NCI-H460 (cell line): ENCODE data around the gene APBA2. TPM values are rescaled to one million over a fixed set of nuclear protein-coding genes. Genes with fewer than 3 reads are reported as not detected.

ENCODE experiments used
- DNase-seq: peaks from one replicate; pipeline ENCODE4 v3.0.0-alpha.2; 2016; ENCODE audit warnings: low read depth; ENCODE audit errors: extremely low read depth
- total RNA-seq: library from RNA; depleted of rRNA; stranded (reverse); fragments of >200 nt; shearing (Covaris generic); gene quantifications from 2 replicates; pipeline ENCODE4 v1.2.3, GENCODE V29; 2014

APBA2 gene
- total RNA-seq, 1 experiment from 2014 or later, result 20.5 TPM

DNA sequence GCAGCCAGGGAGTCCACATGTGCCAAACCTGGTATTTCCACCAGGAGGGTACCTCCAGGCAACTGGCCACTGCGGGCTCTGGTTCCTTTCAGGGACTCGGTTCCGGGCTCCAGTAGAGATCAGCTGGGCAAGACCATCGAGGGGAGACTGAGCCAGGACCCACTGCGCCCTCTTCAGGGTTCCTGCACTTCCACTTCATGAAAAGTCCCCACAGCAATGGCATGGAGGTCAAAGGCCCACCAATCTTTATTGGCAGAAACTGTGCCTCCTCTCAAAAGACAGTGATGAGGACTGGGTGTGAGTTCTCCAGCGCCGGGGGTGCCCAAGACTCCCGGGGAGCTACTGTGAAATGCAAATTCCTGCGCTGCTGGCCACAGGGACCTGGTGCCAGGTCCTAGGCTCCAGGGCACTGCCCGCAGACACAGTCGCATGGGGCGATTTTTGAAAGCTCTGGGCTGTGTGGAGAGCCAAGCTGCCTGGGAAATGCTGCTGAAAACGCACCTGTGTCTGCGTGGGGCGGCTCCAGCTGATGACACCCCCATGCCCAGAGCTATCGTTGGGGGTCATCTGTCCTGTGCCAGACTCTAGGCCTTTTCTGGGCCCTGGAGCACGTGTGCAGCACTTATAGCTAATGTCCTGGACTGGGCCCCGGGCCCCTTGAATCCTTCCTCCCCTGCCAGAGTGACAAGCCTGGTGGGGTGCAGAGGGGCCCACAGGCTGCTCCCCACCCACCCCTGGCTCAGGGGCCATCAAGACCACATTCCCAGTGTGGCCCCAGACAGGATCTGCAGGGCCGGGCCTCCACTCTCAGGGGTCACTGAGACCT, 239.8 kb downstream of the APBA2 start:
- DNase-seq, result no peak

DNA sequence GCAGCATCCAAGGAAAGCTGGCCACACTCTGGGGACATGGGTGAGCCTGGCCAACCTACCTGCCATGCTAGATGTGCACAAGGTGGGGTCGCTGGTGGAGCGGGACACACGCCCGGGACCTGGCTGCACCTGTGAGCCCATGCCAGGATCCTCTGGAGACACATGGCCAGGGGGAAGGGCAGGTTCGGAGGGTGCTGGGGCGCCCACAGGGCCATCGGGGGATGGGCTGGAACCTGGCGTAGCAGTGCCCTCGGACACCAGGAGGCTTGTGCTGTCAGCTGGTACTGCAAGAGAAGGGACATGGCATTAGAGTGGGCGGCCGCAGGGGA, 240.4 kb downstream of the APBA2 start:
- DNase-seq, result no peak

DNA sequence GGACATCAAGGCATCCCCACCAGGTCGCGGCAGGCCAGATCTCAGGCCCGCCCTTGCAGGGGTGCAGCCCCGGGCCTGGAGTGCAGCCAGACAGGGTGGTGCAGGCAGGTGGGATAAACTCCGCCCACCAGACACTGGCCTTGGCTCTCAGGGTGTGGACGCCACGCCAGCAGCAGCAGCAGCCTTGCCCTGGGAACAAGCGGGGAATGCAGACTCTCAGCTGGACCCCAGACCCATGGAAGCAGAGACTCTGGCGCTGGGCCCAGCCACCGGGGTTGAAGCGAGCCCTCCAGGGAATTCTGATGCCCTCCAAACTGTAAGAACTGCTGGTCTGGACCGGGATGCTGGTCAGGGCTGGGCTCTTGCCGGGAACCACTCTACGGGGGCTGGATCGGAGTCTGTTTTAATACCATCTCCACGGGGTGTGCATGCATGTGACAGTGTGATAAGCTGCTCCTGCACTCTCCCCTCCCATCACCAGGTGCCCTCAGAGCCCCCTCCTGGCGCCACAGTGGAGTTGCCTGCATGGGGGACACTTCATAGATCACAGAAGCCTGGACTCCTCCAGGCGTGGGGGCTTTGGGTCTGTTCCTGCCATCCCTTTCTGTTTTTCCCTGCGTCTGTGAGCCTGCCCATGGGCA, 241.2 kb downstream of the APBA2 start:
- no peak for DNase-seq

DNA sequence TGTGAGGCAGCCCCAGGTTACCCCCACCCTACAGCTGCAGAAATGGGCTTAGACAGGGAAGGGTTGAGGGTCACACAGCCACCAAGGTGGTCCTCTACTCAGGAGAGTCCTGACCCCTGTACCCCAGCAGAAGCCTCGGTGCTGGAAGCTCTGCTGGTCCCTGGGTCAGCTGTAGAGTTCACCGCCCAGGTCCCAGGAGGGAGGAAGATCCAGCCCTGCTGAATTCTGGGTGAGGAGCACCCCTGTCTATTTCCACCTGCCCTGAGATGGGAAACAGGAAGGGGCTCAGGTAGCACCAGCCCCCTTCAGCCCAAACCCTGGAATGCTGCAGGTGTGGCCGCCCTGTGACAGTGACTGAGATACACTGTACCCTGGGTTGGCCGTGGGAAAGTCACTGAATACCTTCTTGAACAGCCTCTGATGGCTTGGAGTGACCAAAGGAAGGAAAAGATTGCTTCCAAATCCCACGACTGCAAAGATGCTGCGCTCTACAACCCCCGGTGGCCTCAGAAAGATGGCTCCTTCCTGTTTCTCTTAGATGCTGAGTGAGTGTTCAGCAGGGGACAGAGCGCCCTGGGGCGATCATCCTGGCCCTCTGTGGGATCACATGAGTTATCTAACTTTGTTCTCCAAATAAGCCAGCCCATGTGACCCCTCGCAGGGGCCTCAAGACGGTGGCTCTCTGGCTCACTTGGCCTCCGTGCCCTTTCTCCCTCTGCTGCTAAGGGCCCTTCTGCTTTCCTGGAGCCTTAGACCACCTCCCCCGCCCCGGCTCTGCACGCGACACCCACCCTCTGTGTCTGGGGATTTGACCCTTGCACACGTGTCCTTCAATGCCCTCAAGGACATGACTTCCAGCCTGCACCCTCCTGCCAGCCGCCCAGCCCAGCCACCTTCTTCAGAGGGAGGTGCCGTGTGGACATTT, 242.0 kb downstream of the APBA2 start:
- no peak for DNase-seq

DNA sequence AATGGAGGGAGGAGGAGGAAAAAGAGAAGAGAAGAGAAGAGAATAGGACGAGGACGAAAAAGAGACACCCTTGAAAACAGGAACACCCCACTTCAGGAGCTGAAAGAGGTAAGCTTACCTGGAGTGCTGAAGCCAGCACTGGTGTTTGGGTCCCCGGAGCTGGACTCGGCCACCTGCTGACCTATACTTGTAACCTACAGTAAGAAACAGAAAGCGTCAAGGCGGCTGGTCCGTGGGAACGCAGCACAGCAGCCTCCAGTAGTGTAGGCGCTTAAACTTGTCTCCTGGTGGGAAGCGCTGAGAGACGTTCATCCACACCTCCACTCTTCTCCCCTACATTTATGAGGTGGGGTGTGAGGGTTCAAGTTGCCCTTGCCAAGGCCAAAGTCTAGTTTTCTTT, 242.9 kb downstream of the APBA2 start:
- DNase-seq, result no peak

DNA sequence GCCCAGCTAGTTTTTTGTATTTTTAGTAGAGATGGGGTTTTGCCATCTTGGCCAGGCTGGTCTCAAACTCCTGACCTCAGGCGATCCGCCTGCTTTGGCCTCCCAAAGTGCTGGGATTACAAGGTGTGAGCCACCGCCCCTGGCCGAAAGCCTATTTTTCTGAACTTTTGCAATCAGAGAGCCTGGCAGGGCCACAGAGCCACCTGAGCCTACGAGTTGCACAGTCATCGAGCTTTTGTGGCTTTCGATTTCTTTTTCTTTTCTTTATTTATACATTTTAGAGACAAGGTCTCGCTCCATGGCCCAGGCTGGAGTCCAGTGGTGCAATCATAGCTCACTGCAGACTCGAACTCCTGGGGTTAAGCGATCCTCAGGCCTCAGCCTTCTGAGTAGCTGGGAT, 243.4 kb downstream of the APBA2 start:
- no peak for DNase-seq

DNA sequence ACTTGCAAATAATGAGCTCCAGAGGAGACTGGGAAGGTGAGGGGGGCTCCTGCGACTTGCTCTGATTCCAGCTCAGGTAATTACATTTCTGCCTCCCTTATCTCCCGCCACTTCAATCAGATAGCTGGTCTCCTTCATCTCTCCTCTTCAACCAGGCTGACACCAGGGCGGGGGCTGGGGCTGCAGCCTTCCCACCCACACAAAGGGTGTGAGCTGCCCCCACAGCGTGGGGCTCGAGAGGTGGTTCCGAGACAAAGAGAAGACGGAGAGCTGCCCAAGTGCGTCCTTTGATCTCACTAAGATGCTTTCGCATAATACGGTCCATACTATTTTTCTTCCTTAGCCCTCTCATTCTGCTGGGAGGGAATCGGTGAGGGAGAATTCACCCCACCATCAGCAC, 244.2 kb downstream of the APBA2 start:
- DNase-seq, result no peak

DNA sequence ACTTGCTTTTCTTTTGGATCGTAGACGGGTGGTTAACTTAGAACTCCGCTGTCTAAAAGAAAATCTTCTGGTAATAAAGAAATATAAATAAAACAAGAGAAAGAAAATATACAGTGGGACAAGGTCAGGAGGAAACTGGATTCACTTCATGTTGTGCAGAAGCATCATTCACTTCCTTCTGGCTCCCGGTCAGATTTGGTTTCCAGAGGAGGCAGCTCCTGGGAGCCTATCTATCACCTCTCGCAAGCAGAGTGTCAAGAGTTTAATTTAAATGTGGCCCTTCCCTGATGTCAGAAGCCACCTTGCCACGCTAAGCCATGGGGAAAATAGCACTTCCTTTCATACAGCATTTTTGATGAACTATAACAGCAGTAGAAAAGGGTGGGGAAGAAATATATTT, 244.7 kb downstream of the APBA2 start:
- DNase-seq, result no peak

DNA sequence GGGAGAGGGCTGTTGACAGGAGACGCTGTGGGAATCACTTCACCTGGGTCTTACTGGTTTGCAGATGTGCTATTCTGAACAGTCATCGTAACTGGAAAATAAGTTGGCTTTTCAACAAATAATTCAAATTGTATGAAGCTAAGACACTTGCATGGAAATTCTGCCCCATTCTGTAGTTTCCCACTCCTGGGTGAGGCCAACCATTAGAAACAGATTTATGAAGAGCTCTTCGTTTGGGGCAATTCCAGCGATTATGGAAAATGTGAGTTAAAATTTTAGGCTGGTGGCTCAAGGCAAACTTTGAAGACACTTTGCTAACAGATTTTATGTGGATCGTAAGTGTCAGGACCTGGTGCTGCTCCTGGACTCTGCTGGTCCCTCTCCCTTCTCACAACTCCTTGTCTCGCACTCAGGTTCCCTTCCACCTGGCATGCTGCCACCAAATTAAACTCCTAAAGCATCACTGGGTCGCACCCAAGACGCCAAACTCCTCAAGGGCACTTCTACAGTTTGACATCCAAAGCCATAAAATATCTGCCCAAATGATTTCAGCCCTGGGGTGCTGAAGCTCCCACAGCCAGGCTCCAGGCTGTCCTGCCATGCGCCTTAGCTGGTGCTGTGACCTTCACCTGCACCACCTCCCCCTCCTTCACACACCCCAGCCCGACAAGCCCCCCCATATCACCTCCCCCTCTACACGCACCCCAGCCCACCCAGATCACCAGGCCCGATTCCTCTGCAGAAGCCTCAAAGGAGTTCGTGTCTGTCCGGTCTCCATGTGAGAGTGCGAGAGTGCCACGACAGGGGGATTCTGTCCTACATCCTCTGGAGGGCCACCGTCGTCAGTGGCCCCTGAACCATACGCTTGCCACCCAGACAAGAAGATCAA, 245.4 kb downstream of the APBA2 start:
- DNase-seq, result no peak

DNA sequence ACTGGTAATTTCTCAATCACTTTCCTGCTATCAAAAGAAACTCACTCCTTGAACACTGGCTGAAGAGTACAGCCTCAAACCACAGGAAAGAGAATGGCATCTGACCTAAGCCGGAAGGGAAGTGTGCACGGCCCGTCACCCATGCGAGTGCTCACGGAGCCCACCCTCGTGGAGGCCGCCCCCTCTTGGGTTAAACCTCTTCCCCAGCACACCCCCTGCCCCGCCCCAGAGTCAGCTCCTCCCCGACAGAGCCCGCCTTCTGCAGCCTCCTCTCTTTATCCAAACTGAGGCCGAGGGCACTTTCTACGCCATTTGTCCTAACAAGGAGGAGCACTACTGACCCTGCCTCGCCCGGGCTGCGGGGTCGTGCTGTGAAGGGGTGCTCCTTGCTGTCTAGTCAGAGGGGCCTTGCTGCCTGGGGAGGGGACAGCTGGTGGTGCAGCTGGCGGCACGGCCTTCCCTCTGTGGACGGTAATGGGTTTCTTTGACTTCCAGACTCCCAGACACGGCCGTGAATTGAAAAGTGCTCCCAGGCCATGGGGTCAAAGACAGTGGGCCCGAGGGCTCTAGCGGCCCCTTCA, 246.2 kb downstream of the APBA2 start:
- no peak for DNase-seq

DNA sequence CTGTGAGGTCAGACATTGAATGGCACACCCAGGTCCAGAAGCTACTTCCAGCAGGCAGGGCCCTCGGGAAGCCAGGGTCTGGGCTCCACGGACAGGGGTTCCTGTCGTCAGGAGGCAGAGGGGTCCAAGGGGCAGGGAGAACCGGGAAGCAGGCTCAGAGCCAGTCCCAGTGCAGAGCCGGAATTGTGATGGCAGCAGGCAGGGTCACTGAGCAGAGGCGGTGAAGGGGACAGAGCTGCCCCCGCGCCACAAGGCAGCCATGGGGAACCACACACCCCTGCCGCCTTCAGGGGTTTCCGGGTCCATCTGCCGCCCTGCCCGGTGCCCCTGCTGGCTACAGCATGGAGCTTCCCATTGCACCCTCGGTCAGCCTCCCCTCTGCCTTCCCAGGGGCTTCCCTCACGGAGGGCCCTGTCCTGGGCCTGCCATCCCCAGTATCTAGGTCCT, 247.0 kb downstream of the APBA2 start:
- DNase-seq, result no peak

DNA sequence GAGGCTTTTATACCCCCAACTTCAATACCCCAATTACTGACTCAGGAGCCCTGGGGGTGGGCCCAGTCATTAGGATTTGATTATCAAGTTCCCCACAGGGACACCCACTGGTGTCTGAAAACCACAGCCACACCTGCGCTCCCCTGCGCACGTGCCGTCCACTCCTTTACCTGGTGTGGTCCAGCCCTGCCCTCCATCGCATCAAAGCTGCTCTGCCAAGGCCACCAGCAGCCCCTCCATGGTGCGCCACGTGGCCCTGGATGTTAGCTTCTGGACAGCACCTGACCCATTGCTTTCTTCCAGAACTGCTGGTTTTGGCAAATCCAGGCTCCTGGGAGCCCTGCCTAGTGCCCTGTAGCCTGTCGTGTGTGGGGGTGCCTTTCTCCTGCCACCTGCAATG, 247.5 kb downstream of the APBA2 start:
- DNase-seq, result no peak

DNA sequence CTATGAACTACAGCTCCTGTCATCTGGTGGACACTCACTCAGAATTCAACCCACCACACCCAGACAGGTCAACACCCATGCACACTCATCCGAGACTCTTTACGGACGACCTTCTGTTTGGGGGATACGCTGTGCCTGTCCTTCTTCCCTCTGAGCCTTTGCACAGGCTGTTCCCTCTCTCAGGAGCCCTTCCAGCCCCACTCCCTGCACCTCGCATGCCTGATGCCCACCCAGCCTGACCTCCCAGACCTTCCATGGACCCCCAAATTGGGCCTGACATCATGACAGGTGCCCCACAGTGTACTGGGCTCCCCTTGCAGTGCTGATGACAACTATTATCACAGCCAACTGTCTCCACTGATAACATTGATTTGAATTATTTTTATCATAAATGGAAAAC, 248.0 kb downstream of the APBA2 start:
- DNase-seq, result no peak

DNA sequence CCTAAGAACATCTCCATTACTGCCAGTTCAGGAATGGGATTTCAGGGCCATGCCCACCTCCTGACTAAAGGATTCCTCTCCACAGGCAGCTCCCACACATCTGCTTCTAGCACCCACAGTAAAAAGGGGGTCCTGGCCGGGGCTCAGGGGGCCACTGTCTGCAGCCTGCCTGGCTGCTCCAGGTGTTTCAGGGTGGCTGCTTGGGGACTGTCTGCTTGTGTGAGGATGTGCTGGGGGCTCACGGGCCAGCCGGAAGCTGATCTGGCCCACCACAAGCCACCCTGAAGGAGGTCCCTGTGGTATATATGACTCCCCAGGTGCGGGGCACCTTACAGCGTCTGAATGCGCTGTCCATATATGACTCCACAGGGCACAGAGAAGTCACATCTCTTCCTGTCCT, 248.5 kb downstream of the APBA2 start:
- no peak for DNase-seq

DNA sequence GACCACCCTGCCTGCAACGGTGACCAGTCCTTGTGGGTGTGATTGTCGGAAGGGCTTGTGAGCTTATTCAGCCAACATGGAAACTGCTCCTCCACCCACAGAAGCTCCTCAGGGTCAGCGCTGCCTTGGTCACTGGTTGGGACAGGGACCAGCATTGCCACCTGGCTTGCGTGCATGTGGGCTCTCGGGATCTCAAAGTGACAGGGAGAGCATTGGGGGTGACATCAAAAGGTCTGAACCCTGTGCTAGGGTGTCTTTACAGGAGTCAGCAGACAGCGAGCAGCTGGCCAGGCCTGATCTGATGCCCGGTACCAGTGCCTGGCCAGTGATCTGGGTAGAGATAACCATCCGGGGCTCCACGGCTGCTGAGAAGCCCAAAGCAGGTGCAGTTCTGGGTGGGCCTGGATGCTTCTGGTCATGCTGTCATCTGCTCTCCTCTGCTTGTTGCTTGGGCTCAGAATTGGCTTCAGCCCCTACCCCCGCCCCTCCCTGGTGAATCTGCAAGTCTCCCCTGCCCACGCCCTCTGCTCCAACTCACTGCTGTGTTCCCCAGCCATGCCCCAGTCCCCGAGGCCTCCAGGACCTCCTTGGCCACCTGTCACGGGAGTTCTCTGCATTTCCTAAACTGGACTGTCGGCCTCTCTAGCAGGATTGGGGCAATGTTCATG, 249.0 kb downstream of the APBA2 start:
- no peak for DNase-seq

DNA sequence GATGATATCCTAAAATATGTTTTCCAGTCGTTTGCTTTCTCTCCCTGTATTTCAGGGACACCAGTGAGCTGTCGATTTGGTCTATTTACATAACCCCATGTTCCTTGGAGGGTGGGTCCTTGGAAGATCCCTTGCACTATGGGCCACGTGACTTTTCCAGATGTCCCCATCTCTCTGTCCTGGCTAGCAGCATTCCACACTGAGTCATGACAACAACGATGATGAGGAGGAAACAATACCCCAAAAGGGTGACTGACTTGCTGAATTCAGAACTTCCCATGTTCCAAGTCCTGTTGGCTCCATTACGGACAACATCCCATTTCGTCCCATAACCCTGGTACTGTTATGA, 249.5 kb downstream of the APBA2 start:
- no peak for DNase-seq

DNA sequence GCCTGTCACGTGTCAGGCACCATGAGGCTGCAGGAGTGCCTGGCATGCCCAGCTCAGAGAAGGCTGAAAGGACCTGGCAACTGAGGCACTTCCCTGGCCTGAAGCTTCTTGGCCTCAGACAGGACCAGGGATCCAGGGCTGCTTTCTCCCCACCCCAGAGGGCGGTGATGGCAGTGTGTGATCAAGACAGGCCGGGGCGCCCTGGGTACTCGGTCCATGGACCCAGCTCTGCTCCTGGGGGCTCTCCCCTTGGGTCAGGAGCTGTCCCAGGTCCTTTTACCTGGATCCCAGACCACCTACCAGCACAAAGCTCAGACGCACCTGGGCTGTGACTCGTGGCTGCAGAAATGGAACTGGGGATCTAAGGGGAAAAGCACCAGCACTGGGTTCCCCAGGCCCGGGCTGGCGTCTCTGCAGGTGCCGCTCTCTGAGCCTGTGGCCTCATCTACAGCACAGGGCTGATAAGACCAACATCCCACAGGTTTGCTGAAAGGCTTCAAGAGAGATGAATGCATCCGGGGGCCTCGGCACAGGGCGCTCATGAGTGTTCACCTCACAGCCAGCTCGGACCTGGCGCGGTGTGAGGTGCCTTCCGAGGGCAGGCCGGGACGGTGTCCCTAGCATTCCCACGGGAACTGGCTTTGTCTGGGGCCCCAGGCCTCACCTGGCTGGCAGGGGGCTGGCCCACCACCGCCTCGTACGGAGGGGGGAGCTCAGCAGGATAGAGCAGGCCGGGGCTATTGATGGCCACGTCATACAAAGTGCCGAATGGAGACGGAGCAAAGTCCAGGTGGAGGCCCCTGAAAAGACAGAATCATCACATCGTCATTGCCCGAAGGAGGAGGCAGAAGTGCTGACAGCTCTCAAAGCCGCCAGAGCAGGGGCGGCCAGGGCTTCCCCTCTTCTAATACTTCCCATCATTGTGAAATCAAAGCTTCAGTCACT, 250.2 kb downstream of the APBA2 start:
- DNase-seq, result no peak

DNA sequence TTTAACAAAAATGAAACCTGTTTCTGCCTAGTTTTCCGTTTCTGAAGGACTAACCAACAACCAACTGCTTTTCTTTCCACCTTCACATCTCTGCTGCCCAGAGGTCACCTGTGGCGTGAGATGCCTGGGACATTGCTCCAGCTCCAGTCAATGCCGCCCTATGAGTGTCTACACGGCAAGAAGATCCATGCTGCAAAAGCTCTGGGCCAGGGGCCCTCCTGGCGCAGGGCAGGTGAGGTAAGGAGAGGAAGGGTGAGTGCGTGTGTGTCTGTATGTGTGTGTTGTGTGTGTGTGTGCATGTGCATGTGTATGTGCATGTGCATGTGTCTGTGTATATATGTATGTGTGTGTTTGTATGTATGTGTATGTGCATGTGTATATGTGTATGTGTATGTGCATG, 252.5 kb downstream of the APBA2 start:
- no peak for DNase-seq

DNA sequence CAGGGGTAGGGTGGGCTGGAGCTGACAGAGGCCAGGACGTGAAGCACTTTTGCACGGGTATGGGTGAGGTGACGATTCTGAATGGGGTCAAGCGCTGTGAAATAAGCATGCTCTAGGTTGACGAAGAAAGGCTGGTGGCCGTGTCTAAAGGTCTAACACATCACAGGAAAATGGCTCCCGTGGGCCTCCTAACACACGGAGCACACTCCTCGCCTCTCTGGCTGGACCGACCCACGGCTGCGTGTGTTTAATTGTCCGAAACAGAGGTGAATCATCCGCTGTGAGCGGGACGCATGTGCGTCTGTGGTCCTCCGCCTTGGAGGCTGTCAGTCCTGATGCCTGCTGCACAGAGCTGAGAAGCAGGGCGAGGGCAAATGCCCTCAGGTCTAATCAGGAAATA, 253.3 kb downstream of the APBA2 start:
- DNase-seq, result no peak
